ENCODE results near the gene SLC29A1. TPM values are rescaled to one million over a fixed set of nuclear protein-coding genes. Genes with fewer than 3 reads are reported as not detected.

Gene SLC29A1
- total RNA-seq, 1 experiment from 2014 or later, result 81.3 TPM

- Histone ChIP-seq H3K36me3 (ENCODE audit: control insufficient read depth, insufficient read depth, low read length) (peaks cover 14% of the 10 kb centered on the region), H3K4me1 (peaks cover 18% of the 10 kb centered on the region), H3K9me3 (no peaks in the 10 kb centered on the region), H3K27me3 (replicated peaks; ENCODE audit: control insufficient read depth, insufficient read depth, low read length) (no peaks in the 10 kb centered on the region), H3K4me3 (ENCODE audit: low read depth, low read length) (no peak overlapping the region)
- BruUV-seq (replicated peaks), result TSS peak; percentile 3
- peak; percentile 80 to 84 for DNase-seq
- H3K9me3 Mint-ChIP-seq (ENCODE audit: unreplicated experiment), result no peaks in the 10 kb centered on the region
- H3K27me3 Mint-ChIP-seq (ENCODE audit: insufficient read depth, unreplicated experiment), result no peaks in the 10 kb centered on the region
- CTCF ChIA-PET, result interaction anchor here (1.5 to 1.9 kb wide), 2 partner anchors 29 to 81 kb away, joined by 3 to 6 read pairs; partner anchors contain the start of gene SLC29A1
- POLR2A ChIA-PET, result interaction anchor here (0.5 kb wide), 1 partner anchor 30 kb away, joined by 5 read pairs; no protein-coding TSS in a partner anchor
- TF ChIP-seq CTCF (IDR thresholded peaks at IDR 0.05; ENCODE audit: insufficient read depth in 1 of 2, low read depth in 1 of 2, low read length in 1 of 2, severe bottlenecking in 1 of 2, unreplicated experiment in 1 of 2), result peak; percentile 59 to 75
- H3K4me1 Mint-ChIP-seq (ENCODE audit: low read depth, unreplicated experiment), result peaks cover 35% of the 10 kb centered on the region
- no peak overlapping the region for H3K4me3 Mint-ChIP-seq (ENCODE audit: unreplicated experiment)
- intact Hi-C loops (cut with micrococcal nuclease; ENCODE audit: unreplicated experiment), result no loop called here
- peaks cover 100% of the 10 kb centered on the region for H3K36me3 Mint-ChIP-seq (ENCODE audit: insufficient read depth, unreplicated experiment)
- H3K27ac Mint-ChIP-seq (ENCODE audit: unreplicated experiment), result no peak overlapping the region
Measured at GRCh38 chr6:44253307-44254101, 30.1 kb downstream of the SLC29A1 start.

GRCh38 chr6:44254191-44255104 lies 31.1 kb downstream of the SLC29A1 start:
- no peaks in the 10 kb centered on the region for H3K9me3 Mint-ChIP-seq (ENCODE audit: unreplicated experiment)
- Histone ChIP-seq H3K27me3 (replicated peaks; ENCODE audit: control insufficient read depth, insufficient read depth, low read length) (no peaks in the 10 kb centered on the region), H3K4me1 (peaks cover 11% of the 10 kb centered on the region), H3K9me3 (no peaks in the 10 kb centered on the region), H3K36me3 (ENCODE audit: control insufficient read depth, insufficient read depth, low read length) (peaks cover 14% of the 10 kb centered on the region), H3K4me3 (ENCODE audit: low read depth, low read length) (no peak overlapping the region)
- H3K36me3 Mint-ChIP-seq (ENCODE audit: insufficient read depth, unreplicated experiment), result peaks cover 91% of the 10 kb centered on the region
- TF ChIP-seq CTCF (IDR thresholded peaks at IDR 0.05; ENCODE audit: insufficient read depth in 1 of 2, low read depth in 1 of 2, low read length in 1 of 2, severe bottlenecking in 1 of 2, unreplicated experiment in 1 of 2), result no peak
- H3K27me3 Mint-ChIP-seq (ENCODE audit: insufficient read depth, unreplicated experiment), result no peaks in the 10 kb centered on the region
- ChIA-PET CTCF (interaction anchor here (0.6 to 3.4 kb wide), 5 partner anchors 15 to 158 kb away, joined by 3 to 18 read pairs (median 3); partner anchors contain the start of genes SLC29A1 and TMEM151B), POLR2A (interaction anchor here (0.5 kb wide), 1 partner anchor 31 kb away, joined by 5 read pairs; no protein-coding TSS in a partner anchor)
- H3K4me1 Mint-ChIP-seq (ENCODE audit: low read depth, unreplicated experiment), result peaks cover 35% of the 10 kb centered on the region
- DNase-seq, result no peak
- intact Hi-C loops (cut with micrococcal nuclease; ENCODE audit: unreplicated experiment), result no loop called here
- BruUV-seq (replicated peaks), result TSS peak; percentile 30
- peak overlapping the region; percentile 42 for H3K27ac Mint-ChIP-seq (ENCODE audit: unreplicated experiment)
- no peak overlapping the region for H3K4me3 Mint-ChIP-seq (ENCODE audit: unreplicated experiment)
